ENCODE measurements around the gene SHMT2.
"Not testable (repeated sequence)": the region's sequence is repeated elsewhere in the genome, so short reads cannot be mapped to it uniquely, and the experiment has no call there.

The SHMT2 gene

DNA sequence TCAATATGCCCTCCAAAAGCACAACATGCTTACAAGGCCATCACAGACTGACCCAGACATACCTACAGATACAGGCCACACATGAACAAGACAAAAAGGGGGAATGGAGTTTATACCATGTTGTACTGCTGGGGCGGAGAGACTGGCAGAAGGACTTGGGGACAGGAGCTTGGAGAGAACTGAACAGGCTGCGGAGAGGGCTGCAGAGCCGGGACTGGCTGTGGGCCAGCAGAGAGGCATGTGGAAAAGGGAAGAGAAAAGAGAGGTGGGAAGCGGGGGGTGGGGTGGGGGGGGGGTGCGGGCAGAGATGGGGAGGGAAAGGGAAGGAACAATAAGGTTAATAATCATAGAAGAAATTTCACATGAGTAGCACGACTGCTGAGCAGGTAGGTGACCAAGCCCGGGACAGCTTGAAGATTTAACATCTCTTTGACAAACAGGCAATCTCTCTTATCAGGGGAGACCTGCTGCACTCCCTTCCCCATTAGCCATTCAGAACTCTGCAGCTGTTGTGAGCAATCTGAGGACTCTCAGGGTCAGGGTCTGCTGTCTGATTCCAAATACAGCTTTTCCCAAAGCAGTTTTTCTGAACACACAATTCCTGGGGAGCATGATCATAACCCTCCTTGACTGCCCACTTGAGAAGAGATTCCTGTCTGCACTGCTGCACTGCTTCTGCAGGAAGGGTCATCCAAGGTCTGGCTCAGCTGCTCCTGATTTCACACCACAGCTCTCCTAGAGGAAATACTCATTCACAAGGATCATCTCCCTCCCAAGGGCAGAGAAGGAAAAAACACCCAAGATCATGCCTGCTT lies 43.0 kb downstream of the SHMT2 start:
- DNase-seq = no peak

DNA sequence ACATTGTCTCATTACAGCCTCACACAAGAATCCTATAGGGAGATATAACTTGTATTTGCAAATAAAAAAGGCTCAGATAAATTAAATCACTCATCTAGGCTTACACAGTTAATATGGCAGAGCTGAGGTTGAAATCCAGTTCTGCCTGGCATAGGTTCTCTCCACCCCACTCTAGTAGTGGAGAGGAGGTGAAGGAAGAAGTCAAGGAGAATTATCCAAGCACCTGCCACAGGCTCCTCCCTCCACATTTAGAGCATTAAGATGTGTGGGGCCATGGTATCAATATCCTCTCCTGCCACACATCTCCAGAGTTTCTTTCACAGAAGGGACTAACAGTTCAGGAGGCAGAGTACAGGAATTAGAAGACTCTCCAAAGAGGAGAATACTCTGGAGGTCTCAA lies 44.0 kb downstream of the SHMT2 start:
- no peak for DNase-seq

DNA sequence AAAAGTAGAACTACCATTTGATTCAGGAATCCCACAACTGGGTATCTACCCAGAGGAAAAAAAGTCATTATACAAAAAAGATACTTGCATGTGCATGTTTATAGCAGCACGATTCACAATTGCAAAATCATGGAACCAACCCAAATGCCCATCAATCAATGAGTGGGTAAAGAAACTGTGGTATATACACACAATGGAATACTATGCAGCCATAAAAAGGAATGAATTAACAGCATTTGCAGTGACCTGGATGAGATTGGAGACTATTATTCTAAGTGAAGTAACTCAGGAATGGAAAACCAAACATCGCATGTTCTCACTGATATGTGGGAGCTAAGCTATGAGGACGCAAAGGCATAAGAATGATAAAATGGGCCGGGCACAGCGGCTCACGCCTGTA lies 46.7 kb downstream of the SHMT2 start:
- DNase-seq = not testable (repeated sequence)

DNA sequence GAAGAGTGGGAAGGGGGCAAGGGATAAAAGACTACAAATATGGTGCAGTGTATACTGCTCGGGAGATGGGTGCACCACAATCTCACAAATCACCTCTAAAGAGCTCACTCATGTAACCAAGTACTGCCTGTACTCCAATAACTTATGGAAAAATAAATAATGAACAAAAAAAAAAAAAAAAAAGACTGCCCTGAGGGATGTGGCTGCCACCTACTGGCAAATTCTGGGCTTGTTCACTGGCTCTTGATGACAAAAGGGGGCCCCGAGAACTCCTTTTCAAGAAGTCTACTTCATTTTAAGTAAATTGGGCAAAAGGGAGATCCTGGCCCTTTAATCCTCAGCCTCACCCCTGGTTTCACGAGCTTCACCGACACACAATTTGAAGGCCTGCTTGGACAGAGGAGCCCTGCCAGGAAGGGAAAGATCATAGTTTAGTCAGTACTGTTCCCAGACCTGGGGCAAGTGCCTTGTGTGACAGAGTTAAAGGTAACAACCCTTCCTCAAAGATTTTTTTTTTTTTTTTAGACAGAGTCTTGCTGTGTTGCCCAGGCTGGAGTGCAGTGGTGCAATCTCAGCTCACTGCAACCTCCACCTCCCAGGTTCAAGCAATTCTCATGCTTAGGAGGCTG lies 47.5 kb downstream of the SHMT2 start:
- DNase-seq = no peak

DNA sequence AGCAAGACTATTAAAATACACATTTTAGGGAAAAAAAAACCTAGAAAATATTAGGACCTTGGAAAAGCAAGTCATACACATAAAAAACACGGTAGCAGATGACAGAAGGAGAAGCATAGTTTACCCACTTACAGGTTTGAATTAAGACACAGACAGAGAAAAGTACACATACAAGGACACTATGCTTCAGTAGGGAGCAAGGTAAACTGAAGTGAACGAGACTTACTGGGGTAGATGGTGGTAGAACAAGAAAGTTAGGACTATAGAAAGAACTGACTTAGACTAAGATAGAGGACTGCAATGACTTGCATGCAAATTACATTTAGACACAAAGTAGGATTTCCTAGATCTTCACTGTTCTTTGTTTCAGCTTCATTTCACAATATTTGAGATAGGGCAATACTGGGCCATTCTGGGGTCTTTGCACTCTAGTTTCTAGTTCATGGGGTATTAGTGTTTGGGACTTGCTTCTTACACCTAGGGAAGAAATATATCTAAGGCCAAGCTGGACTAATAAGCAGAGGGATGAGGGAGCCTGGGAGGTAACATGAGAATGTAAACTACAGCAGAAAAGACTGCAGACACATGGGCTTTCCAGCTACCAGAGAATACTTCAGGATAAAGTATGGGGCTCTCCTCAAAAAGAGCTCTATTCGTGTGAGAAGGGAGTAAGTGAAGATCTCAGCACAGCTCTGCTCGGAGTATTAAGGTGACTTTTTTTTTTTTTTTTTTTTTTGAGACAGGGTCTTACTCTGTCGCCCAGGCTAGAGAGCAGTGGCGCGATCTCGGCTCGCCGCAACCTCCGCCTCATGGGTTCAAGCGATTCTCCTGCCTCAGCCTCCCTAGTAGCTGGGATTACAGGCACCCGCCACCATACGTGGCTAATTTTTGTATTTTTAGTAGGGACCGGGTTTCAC lies 49.2 kb downstream of the SHMT2 start:
- DNase-seq = no peak

DNA sequence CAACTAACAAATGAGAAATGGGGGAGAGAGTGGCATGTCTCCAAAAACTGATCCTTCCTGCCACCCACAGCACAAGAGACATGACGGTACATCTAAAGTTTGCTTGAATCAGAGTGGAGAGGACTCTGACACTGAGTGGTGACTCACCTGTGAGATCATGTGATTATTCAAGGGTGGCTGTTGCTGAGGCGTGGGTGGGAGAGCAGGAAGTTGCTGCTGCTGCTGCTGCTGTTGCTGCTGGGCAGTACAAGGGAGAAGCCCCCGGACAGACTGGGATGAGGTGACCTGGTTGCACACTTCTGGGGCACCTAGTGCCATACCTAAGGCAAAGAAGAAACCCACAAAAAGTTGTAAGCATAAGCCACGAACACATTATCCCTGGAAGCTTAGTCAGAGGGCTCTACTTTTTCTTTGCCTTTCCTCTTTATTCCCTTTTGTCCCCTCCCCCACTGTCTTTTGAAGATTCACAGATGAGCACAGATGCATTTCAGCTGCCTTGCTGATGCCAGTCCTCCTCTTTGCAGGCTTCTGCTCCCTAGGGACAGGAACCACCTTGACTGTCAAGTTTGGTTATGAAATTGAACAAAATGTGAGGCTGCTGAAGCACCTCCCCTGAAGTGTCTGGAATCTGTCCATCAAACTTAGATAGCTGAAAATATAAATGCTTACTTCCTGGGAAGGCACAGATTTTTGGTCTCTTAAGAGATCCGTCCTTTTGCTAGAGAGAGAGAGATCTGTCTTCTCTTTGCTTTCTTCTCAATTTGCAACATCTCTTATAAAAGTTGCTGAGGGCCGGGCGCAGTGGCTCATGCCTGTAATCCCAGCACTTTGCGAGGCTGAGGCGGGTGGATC lies 50.9 kb downstream of the SHMT2 start:
- no peak for DNase-seq

DNA sequence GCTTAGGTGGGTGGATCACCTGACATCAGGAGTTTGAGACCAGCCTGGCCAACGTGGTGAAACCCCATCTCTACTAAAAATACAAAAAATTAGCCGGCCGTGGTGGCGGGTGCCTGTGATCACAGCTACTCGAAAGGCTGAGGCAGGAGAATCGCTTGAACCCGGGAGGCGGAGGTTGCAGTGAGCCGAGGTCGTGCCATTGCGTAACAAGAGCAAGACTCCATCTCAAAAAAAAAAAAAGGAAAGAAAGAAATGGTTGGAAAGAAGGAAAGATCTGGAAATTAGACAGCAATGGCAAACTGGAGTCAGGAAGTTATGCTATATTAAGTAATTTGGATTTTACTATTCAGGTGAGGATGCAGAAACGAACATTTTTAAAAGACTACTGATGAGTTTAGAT lies 52.6 kb downstream of the SHMT2 start:
- DNase-seq = not testable (repeated sequence)

Data from NCI-H1694 (cell line).